Measurements from ENCODE around the gene EBF3.

EBF3 gene

GRCh38 chr10:129916506-129916995 is 47.5 kb downstream of the EBF3 start:
- Histone ChIP-seq H3K9me3 (replicated peaks in 1 of 11) (no peaks in the 10 kb centered on the region), H3K4me1 (peaks cover 0 to 9% (median 0%) of the 10 kb centered on the region in 10 experiments; a peak in 2 of 20 replicates), H3K36me3 (no peaks in the 10 kb centered on the region), H3K27me3 (no peaks in the 10 kb centered on the region), H3K9ac (no peak overlapping the region), H4K20me1 (no peaks in the 10 kb centered on the region; a peak in 1 of 22 replicates), H3K27ac (no peak overlapping the region), H3K4me2 (no peak overlapping the region), H3K4me3 (no peak overlapping the region)
- no peak for TF ChIP-seq Cebpa-rat (IDR thresholded peaks at IDR 0.05)

- H3K27ac ChIP-seq: no peak overlapping the region
- peaks cover 0 to 9% (median 0%) of the 10 kb centered on the region in 10 experiments; a peak in 2 of 20 replicates for H3K4me1 ChIP-seq
- H4K20me1 ChIP-seq: no peaks in the 10 kb centered on the region; a peak in 1 of 22 replicates
Observed at GRCh38 chr10:129915526-129916378, 48.3 kb downstream of the EBF3 start.

GRCh38 chr10:129914960-129915359 is 49.1 kb downstream of the EBF3 start:
- Histone ChIP-seq H3K4me2 (no peak overlapping the region), H3K9ac (no peak overlapping the region), H3K4me1 (peaks cover 0 to 9% (median 0%) of the 10 kb centered on the region in 10 experiments; a peak in 2 of 20 replicates), H3K36me3 (no peaks in the 10 kb centered on the region), H3K27me3 (no peaks in the 10 kb centered on the region), H4K20me1 (no peaks in the 10 kb centered on the region; a peak in 1 of 22 replicates), H3K27ac (no peak overlapping the region), H3K9me3 (replicated peaks in 1 of 11) (no peaks in the 10 kb centered on the region), H3K4me3 (no peak overlapping the region)
- no peak for TF ChIP-seq Cebpa-rat (IDR thresholded peaks at IDR 0.05)

More at GRCh38 chr10:129915526-129916378, 48.3 kb downstream of the EBF3 start:
- TF ChIP-seq Cebpa-rat (IDR thresholded peaks at IDR 0.05): no peak
- Histone ChIP-seq H3K27me3 (no peaks in the 10 kb centered on the region), H3K9me3 (replicated peaks in 1 of 11) (no peaks in the 10 kb centered on the region), H3K4me2 (peak overlapping the region in 2 of 11 experiments; percentile 11 to 20; a peak in 2 of 22 replicates), H3K36me3 (no peaks in the 10 kb centered on the region), H3K4me3 (no peak overlapping the region), H3K9ac (no peak overlapping the region)

GRCh38 chr10:129914153-129914855 is 49.8 kb downstream of the EBF3 start:
- TF ChIP-seq Cebpa-rat (IDR thresholded peaks at IDR 0.05): no peak
- Histone ChIP-seq H3K9me3 (replicated peaks in 1 of 11) (no peaks in the 10 kb centered on the region), H4K20me1 (no peaks in the 10 kb centered on the region; a peak in 2 of 22 replicates), H3K27ac (no peak overlapping the region), H3K4me3 (no peak overlapping the region), H3K9ac (no peak overlapping the region), H3K27me3 (no peaks in the 10 kb centered on the region), H3K36me3 (no peaks in the 10 kb centered on the region), H3K4me2 (no peak overlapping the region), H3K4me1 (peaks cover 0 to 9% (median 0%) of the 10 kb centered on the region in 10 experiments; a peak in 2 of 20 replicates)

- Histone ChIP-seq H3K4me2 (no peak overlapping the region), H3K4me1 (peaks cover 0 to 9% (median 0%) of the 10 kb centered on the region in 10 experiments; a peak in 2 of 20 replicates), H3K27me3 (no peaks in the 10 kb centered on the region), H4K20me1 (no peaks in the 10 kb centered on the region; a peak in 2 of 22 replicates), H3K36me3 (no peaks in the 10 kb centered on the region), H3K27ac (no peak overlapping the region), H3K9ac (no peak overlapping the region), H3K4me3 (no peak overlapping the region), H3K9me3 (replicated peaks in 1 of 11) (no peaks in the 10 kb centered on the region)
- no peak for TF ChIP-seq Cebpa-rat (IDR thresholded peaks at IDR 0.05)
Observed at GRCh38 chr10:129912986-129913695, 50.9 kb downstream of the EBF3 start.

GRCh38 chr10:129912166-129912917 is 51.7 kb downstream of the EBF3 start:
- Histone ChIP-seq H3K4me1 (peaks cover 0 to 9% (median 0%) of the 10 kb centered on the region in 10 experiments; a peak in 2 of 20 replicates), H3K4me3 (no peak overlapping the region), H3K4me2 (no peak overlapping the region), H3K9ac (no peak overlapping the region), H4K20me1 (no peaks in the 10 kb centered on the region; a peak in 2 of 22 replicates), H3K9me3 (replicated peaks in 1 of 11) (no peaks in the 10 kb centered on the region), H3K27ac (no peak overlapping the region), H3K27me3 (no peaks in the 10 kb centered on the region), H3K36me3 (no peaks in the 10 kb centered on the region)
- TF ChIP-seq Cebpa-rat (IDR thresholded peaks at IDR 0.05): no peak

- no peaks in the 10 kb centered on the region; a peak in 2 of 22 replicates for H4K20me1 ChIP-seq
- peaks cover 0 to 9% (median 0%) of the 10 kb centered on the region in 10 experiments; a peak in 2 of 20 replicates for H3K4me1 ChIP-seq
- no peaks in the 10 kb centered on the region for H3K27me3 ChIP-seq
- no peak overlapping the region for H3K9ac ChIP-seq
- no peaks in the 10 kb centered on the region for H3K9me3 ChIP-seq (replicated peaks in 1 of 11)
- no peak for TF ChIP-seq Cebpa-rat (IDR thresholded peaks at IDR 0.05)
- H3K4me2 ChIP-seq: no peak overlapping the region
- H3K4me3 ChIP-seq: no peak overlapping the region
- no peaks in the 10 kb centered on the region for H3K36me3 ChIP-seq
- H3K27ac ChIP-seq: no peak overlapping the region
Observed at GRCh38 chr10:129911451-129912165, 52.5 kb downstream of the EBF3 start.

GRCh38 chr10:129910861-129911260 is 53.2 kb downstream of the EBF3 start:
- H4K20me1 ChIP-seq: no peaks in the 10 kb centered on the region; a peak in 2 of 22 replicates
- H3K27ac ChIP-seq: no peak overlapping the region
- H3K4me2 ChIP-seq: no peak overlapping the region
- H3K36me3 ChIP-seq: no peaks in the 10 kb centered on the region
- H3K4me1 ChIP-seq: peaks cover 0 to 6% (median 0%) of the 10 kb centered on the region in 10 experiments; a peak in 2 of 20 replicates
- H3K9me3 ChIP-seq (replicated peaks in 1 of 11): no peaks in the 10 kb centered on the region
- TF ChIP-seq Cebpa-rat (IDR thresholded peaks at IDR 0.05): no peak
- no peak overlapping the region for H3K4me3 ChIP-seq
- no peak overlapping the region for H3K9ac ChIP-seq
- no peaks in the 10 kb centered on the region for H3K27me3 ChIP-seq
